ENCODE results near the gene TMED6.
"Not testable (repeated sequence)": the region's sequence is repeated elsewhere in the genome, so short reads cannot be mapped to it uniquely, and the experiment has no call there.

TMED6 gene

GRCh38 chr16:69351309-69352027 lies at the start of gene TMED6:
TSS of gene TMED6 (minus strand) at chr16:69351786. CDS start at chr16:69351753, 33 bp downstream.
- no peak for DNase-seq

DNA sequence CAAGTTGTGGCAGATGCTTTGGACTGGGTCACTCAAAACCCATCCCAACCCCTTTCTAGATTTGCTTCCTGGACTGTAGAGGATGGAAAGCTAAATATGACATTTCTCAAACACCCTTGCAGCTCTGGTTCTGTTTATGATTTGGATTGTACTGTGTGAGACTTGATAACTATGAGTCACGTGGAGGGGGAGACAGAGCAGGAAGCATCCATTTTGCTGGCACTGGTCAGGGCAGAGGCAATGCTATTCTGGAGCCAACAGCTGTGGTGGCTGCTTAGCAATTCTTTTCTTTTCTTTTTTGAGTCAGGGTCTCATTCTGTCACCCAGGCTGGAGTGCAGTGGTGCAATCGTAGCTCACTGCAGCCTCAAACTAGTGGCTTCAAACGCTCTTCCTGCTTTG lies 47.8 kb upstream of the TMED6 start:
- no peak for DNase-seq

- DNase-seq: no peak
Observed at GRCh38 chr16:69397821-69398521, 46.4 kb upstream of the TMED6 start.

GRCh38 chr16:69396187-69397061 lies 44.8 kb upstream of the TMED6 start:
- DNase-seq: peak; percentile 47

GRCh38 chr16:69395859-69396186 lies 44.2 kb upstream of the TMED6 start:
- no peak for DNase-seq

- DNase-seq: no peak
Observed at GRCh38 chr16:69393898-69394849, 42.6 kb upstream of the TMED6 start.

DNA sequence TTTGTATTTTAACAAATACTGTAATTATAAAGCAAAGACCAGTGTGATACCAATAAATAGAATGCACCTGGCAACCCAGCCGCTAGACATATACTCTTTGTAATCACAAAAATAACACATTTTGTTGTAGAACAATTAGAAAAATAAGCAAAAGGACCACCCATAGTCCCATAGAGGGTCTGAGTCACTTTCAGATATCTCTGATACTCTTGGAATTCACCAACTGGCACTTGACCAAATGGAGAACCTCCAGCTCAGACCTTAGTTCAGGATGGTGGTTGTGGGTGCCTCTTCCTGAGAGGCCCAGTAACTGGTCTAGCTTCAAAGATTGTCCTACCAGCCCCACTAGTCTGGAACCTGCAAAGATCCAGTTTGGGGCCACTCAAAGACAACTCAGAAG lies 35.0 kb upstream of the TMED6 start:
- DNase-seq: no peak

DNA sequence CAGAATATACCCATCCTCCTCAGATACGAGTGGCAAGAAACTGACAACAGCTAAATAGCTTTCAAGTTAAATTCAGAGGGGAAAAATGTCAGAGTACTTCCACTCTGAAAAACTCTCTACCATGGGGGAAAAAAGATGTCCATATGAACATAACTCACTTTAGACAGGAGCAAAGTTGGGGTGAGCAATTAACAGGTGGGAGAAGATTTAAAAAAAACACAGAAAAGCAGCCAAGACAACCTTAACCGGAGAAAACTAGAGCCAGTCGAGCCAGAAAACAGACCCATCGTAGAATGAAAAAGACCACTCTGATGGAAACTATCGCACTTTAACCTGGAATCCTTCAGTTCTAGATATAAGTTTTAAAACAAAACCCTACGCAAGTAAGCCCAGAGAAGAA lies 33.4 kb upstream of the TMED6 start:
- no peak for DNase-seq

DNA sequence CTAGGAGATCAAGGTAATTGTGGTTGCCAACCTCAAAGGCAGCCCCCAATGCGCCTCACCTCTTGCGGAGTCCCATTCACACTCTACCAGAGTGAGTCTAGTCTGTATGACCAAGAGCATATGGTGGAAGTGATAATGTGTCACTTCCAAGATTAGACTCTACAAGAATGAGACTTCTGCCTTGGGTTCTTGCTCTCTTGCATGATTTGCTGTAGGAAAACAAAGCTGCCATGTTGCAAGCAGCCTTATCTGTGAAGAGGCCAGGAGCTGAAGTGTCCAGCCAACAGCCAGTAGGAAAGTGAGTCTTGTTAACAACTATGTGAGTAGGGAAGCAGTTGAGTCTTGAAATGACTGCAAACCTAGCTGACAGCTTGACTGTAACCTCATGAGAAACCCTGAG lies 30.8 kb upstream of the TMED6 start:
- DNase-seq: no peak

GRCh38 chr16:69381231-69381630 lies 29.6 kb upstream of the TMED6 start:
- no peak for DNase-seq

DNA sequence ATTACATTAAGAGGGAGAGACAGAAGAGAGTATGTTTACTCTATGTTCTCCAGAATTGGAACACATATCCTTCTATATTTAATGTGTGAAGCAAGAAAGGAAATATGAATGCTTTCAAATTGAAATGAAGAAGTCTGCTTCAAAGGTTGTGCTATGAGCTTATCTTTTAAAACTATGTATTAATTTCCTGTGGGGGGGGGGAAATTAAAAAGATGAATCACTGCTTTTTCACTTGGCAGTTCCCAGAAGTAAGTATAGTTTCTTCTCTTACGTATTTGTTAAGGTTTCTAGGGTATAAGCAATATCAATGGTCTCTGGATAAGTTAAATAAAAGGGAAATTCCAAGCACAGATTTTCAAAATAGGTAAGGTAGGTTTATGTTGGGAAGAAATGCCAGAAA lies 27.2 kb upstream of the TMED6 start:
- no peak for DNase-seq

DNA sequence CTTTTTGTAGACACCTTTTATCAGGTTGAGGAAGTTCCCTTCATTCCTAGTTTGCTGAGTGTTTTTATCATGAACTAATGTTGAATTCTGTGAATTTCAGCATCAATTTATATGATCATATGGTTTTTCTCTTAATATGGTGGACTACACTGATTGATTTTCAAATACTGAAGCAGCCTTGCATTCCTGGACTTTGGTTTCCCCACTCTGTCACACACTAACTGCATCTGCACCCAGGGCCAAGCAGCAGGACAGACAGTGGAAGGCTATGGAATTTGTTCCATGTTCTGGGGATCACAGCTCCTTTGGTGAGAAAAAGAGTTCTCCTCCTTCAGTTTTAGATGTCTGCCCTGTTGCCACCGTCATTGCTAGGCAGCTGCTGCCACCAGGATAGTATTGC lies 26.4 kb upstream of the TMED6 start:
- DNase-seq: no peak

DNA sequence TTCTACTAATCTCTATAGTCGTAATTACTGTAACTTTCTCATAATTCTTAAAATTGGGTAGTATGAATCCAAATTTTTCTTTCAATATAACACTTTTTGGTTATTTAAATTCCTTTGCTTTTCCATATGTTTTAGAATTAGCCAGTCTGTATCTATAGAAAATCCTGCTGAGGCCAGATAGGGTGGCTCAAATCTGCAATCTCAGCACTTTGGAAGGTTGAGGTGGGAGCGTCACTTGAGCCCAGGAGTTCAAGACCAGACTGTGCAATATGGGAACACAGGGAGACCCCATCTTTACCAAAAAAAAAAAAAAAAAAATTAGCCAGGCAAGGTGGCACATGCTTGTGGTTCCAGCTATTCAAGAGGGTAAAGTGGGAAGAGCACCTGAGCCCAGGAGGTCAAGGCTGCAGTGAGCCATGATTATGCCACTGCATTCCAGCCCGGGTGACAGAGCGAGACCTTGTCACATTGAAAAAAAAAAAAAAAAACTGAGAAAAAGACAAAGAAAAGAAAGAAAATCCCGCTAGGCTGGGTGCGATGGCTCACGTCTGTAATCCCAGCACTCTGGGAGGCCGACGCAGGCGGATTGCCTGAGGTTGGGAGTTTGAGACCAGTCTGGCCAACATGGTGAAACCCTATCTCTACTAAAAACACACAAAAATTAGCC lies 24.9 kb upstream of the TMED6 start:
- no peak for DNase-seq

DNA sequence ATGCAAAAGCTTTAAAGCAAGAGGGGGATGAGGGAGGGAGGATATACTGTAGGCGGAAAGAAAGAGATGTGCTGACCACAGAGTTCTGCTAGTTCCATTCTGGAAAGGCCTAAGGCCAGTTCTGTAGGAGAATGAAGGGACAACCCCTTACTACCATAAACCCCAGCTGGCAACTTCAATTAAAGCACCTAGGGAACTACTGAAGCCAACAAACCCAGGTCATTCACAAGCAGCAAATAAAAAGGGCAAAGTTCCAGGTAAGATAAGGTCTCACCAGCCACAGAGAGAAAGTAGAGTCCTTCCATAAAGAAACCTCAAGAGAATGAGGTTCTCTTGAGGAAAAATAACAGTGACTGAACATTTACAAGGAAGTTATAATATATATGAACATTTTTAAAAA lies 21.4 kb upstream of the TMED6 start:
- DNase-seq: no peak

DNA sequence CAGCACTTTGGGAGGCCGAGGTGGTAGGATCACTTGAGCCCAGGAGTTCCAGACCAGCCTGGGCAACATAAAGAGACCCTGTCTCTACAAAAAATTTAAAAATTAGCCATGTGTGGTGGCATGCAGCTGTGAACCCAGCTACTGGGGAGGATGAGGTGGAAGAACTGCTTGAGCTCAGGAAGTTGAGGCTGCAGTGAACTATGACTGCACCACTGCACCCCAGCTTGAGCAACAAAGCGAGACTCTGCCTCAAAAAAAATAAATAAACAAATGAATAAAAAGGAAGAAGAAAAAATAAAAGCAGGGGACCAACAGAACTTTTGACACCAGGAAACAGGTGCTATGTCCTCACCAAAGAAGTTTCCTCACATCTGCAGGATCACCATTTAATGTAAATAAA lies 20.0 kb upstream of the TMED6 start:
- no peak for DNase-seq

DNA sequence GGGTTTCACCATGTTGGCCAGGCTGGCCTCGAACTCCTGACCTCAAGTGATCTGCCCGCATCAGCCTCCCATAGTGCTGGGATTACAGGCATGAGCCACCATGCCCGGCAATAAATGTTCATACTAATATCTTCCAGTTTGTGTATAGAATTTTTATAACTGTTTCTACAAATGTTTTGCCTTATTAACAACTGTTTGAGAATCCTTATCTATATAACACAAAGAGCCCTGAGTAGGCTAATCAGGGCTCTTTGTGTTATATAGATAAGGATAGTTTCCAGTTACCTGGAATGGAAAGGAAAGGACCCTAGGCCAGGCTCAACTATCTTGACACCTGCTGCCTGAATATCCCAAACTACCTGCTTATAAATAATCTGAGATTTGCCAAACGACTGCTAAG lies 17.3 kb upstream of the TMED6 start:
- no peak for DNase-seq

- no peak for DNase-seq
Observed at GRCh38 chr16:69367980-69368379, 16.4 kb upstream of the TMED6 start.

- DNase-seq: no peak
Observed at GRCh38 chr16:69366431-69366830, 14.8 kb upstream of the TMED6 start.

DNA sequence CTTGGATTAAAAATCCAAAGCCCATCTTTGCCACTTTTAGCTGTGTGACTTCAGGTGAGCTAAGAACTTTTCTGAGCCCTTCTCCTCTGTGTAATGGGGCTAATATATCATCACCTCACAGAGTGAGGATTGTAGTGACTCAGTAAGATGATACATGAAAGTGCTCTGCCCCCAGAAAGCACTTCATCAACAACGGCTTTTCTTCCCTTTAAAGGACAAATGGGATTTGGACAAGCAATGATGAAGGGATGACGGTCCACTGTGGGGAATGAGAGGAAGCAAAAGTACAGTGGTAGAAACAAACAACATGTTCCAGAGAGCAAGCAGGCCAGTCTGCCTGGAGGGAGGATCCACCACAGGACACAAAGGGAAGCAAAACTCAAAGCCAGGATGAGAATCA lies 14.3 kb upstream of the TMED6 start:
- DNase-seq: no peak

DNA sequence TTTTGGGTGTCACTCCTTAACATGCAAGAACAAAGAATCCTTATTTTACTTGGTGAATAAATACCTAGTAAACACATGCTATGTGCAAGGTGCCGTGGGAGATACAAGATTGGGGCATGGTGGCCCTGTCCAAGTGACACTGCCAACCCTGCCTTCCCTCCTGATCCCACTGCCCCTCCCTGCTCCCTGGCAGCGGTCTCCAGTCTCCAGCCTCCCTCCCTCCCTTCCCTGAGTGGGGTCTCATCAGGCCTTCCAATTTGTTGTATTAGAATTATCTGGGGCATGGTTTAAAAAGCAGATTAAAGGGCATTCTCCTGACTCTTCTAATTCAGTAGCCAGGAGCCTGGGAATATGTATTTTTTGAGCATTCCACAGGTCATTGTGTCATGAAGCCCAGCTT lies 12.5 kb upstream of the TMED6 start:
- DNase-seq: no peak

- no peak for DNase-seq
Observed at GRCh38 chr16:69363281-69363717, 11.7 kb upstream of the TMED6 start.

GRCh38 chr16:69360070-69360469 lies 8.5 kb upstream of the TMED6 start:
- DNase-seq: not testable (repeated sequence)
